H9 (cell line): ENCODE results near the gene CDAN1. TPM values are rescaled to one million over a fixed set of nuclear protein-coding genes. Genes with fewer than 3 reads are reported as not detected.
A peak's percentile ranks its signal among the peaks of the same experiment; 100 is the strongest.

Source experiments
- DNase-seq: peaks from one replicate; pipeline ENCODE4 v3.0.0-alpha.2; 2017
- H2AFZ ChIP-seq: one replicate; pipeline ENCODE4 v1.6.1; 2013; ENCODE audit warnings: mild to moderate bottlenecking, low read length, control low read depth, moderate library complexity
- H2AK5ac ChIP-seq: 2 replicates; pipeline ENCODE4 v1.6.1; 2013; ENCODE audit warnings: low read length, control low read depth, mixed read lengths; ENCODE audit not compliant: insufficient read length
- H2BK120ac ChIP-seq: one replicate; pipeline ENCODE4 v1.6.1; 2013; ENCODE audit warnings: low read depth, mild to moderate bottlenecking, low read length, control low read depth, inconsistent platforms; ENCODE audit not compliant: poor library complexity, severe bottlenecking
- H2BK12ac ChIP-seq: 2 replicates; pipeline ENCODE4 v1.6.1; 2013; ENCODE audit warnings: low read length, control low read depth, mixed read lengths, low read depth; ENCODE audit not compliant: insufficient read length
- H2BK15ac ChIP-seq: 2 replicates; pipeline ENCODE4 v1.6.1; 2013; ENCODE audit warnings: low read depth, low read length, control low read depth
- H2BK20ac ChIP-seq: one replicate; pipeline ENCODE4 v1.6.1; 2013; ENCODE audit warnings: low read depth, mild to moderate bottlenecking, low read length, control low read depth, inconsistent platforms; ENCODE audit not compliant: poor library complexity, severe bottlenecking
- H2BK5ac ChIP-seq: 2 replicates; pipeline ENCODE4 v1.6.1; 2013; ENCODE audit warnings: low read length, control low read depth, mixed read lengths; ENCODE audit not compliant: insufficient read length
- H3K14ac ChIP-seq: 2 replicates; pipeline ENCODE4 v1.6.1; 2013; ENCODE audit warnings: low read length, control low read depth; ENCODE audit not compliant: insufficient read depth
- H3K18ac ChIP-seq: 2 replicates; pipeline ENCODE4 v1.6.1; 2013; ENCODE audit warnings: low read depth, mild to moderate bottlenecking, mixed read lengths, low read length, control low read depth; ENCODE audit not compliant: insufficient read length
- H3K23ac ChIP-seq: 2 replicates; pipeline ENCODE4 v1.6.1; 2013; ENCODE audit warnings: low read length, control low read depth, mixed read lengths, low read depth; ENCODE audit not compliant: insufficient read length
- H3K23me2 ChIP-seq: 2 replicates; pipeline ENCODE4 v1.6.1; 2013; ENCODE audit warnings: low read depth, mild to moderate bottlenecking, mixed read lengths, low read length, control low read depth; ENCODE audit not compliant: insufficient read length, poor library complexity, severe bottlenecking
- H3K27ac ChIP-seq: 2 replicates; pipeline ENCODE4 v1.5.1; 2013; ENCODE audit warnings: low read length, control low read depth, mixed read lengths, low read depth; ENCODE audit not compliant: insufficient read length
- H3K27me3 ChIP-seq: 2 replicates; pipeline ENCODE4 v1.6.1; 2013; ENCODE audit warnings: low read length, control low read depth, inconsistent platforms; ENCODE audit not compliant: insufficient read depth
- H3K4ac ChIP-seq: 2 replicates; pipeline ENCODE4 v1.6.1; 2013; ENCODE audit warnings: low read depth, mild to moderate bottlenecking, control low read depth, inconsistent platforms, low read length, moderate library complexity
- H3K4me1 ChIP-seq: 2 replicates; pipeline ENCODE4 v1.6.1; 2013; ENCODE audit warnings: low read length, control low read depth, inconsistent platforms; ENCODE audit not compliant: insufficient read depth
- H3K4me2 ChIP-seq: 2 replicates; pipeline ENCODE4 v1.6.1; 2013; ENCODE audit warnings: low read length, control low read depth, mixed read lengths; ENCODE audit not compliant: insufficient read length, insufficient read depth
- H3K56ac ChIP-seq: 2 replicates; pipeline ENCODE4 v1.6.1; 2013; ENCODE audit warnings: low read depth, mild to moderate bottlenecking, mixed read lengths, low read length, control low read depth; ENCODE audit not compliant: insufficient read length
- H3K79me1 ChIP-seq: 2 replicates; pipeline ENCODE4 v1.6.1; 2013; ENCODE audit warnings: low read depth, mild to moderate bottlenecking, moderate library complexity, low read length, control low read depth, inconsistent platforms; ENCODE audit not compliant: insufficient read depth, poor library complexity, severe bottlenecking
- H3K79me2 ChIP-seq: 2 replicates; pipeline ENCODE4 v1.6.1; 2013; ENCODE audit warnings: low read length, control low read depth, inconsistent platforms; ENCODE audit not compliant: insufficient read depth
- H3K9ac ChIP-seq: 2 replicates; pipeline ENCODE4 v1.6.1; 2013; ENCODE audit warnings: low read length, control low read depth, mixed read lengths; ENCODE audit not compliant: insufficient read length; ENCODE audit errors: extremely low read depth
- H3K9me3 ChIP-seq: one replicate; pipeline ENCODE4 v1.6.1; 2013; ENCODE audit warnings: low read depth, low read length, inconsistent platforms; ENCODE audit not compliant: control insufficient read depth
- H3T11ph ChIP-seq: one replicate; pipeline ENCODE4 v1.6.1; 2013; ENCODE audit warnings: mild to moderate bottlenecking, low read length, control low read depth, inconsistent platforms
- H4K20me1 ChIP-seq: one replicate; pipeline ENCODE4 v1.6.1; 2013; ENCODE audit not compliant: control insufficient read depth, insufficient read length, insufficient read depth
- H4K5ac ChIP-seq: 2 replicates; pipeline ENCODE4 v1.6.1; 2013; ENCODE audit warnings: low read depth, mild to moderate bottlenecking, mixed read lengths, low read length, control low read depth; ENCODE audit not compliant: insufficient read length
- H4K8ac ChIP-seq: replicated peaks from 2 replicates; pipeline ENCODE4 v1.6.1; 2013; ENCODE audit warnings: low read length, control low read depth, mixed read lengths, low read depth; ENCODE audit not compliant: insufficient read length
- H4K91ac ChIP-seq: 2 replicates; pipeline ENCODE4 v1.6.1; 2013; ENCODE audit warnings: low read depth, mild to moderate bottlenecking, moderate library complexity, mixed read lengths, low read length, control low read depth; ENCODE audit not compliant: insufficient read length
- H3K27ac Mint-ChIP-seq, 3 experiments: 2 replicates in 2 of 3; 3 replicates in 1 of 3; pipeline ENCODE4 v1.8.0; 2020 to 2021; ENCODE audit warnings: mixed read lengths in 3 of 3, mild to moderate bottlenecking in 1 of 3, moderate library complexity in 1 of 3
- H3K27me3 Mint-ChIP-seq: 2 replicates; pipeline ENCODE4 v1.8.0; 2021; ENCODE audit warnings: low read depth, mild to moderate bottlenecking, moderate library complexity, mixed read lengths
- H3K36me3 Mint-ChIP-seq, 3 experiments: 2 replicates in 2 of 3; 3 replicates in 1 of 3; pipeline ENCODE4 v1.8.0; 2020 to 2021; ENCODE audit warnings: low read depth in 3 of 3, mixed read lengths in 3 of 3; ENCODE audit not compliant: insufficient read depth in 1 of 3
- H3K4me1 Mint-ChIP-seq, 2 experiments: 2 replicates each; pipeline ENCODE4 v1.8.0; 2020; ENCODE audit warnings: mixed read lengths in 2 of 2
- H3K4me3 Mint-ChIP-seq, 2 experiments: 2 replicates in 1 of 2; 3 replicates in 1 of 2; pipeline ENCODE4 v1.8.0; 2020 to 2021; ENCODE audit warnings: mild to moderate bottlenecking in 2 of 2, mixed read lengths in 2 of 2, moderate library complexity in 1 of 2
- H3K9me3 Mint-ChIP-seq, 2 experiments: 2 replicates in 1 of 2; 3 replicates in 1 of 2; pipeline ENCODE4 v1.8.0; 2020; ENCODE audit warnings: mild to moderate bottlenecking in 2 of 2, mixed read lengths in 2 of 2, moderate library complexity in 1 of 2
- CTCF ChIP-seq: fragments of 200-600 bp; sonication (generic); conservative IDR thresholded peaks from 3 replicates; pipeline ENCODE4 v1.8.0; 2021; ENCODE audit warnings: antibody characterized with exemption, mild to moderate bottlenecking
- WGBS: extraction: QIAGEN DNeasy Blood & Tissue Kit; methylation state at CpG from one replicate; pipeline ENCODE4 v1.1.7; 2013; ENCODE audit warnings: missing lambda C conversion rate, low lambda C conversion rate, mixed read lengths; ENCODE audit not compliant: insufficient read length; ENCODE audit errors: extremely low coverage; 5-methylcytosine and 5-hydroxymethylcytosine counted together
- total RNA-seq: library from RNA; stranded (reverse); gene quantifications from 2 replicates; pipeline ENCODE4 v1.2.1, GENCODE V29; 2021

The CDAN1 gene
- total RNA-seq, 1 experiment from 2014 or later: 20.4 TPM

- DNase-seq: no peak
- Histone ChIP-seq H2BK15ac (no peak overlapping the region), H4K20me1 (no peaks in the 10 kb centered on the region), H2BK20ac (no peak overlapping the region), H2AK5ac (no peak overlapping the region), H3K4ac (no peak overlapping the region), H3K79me1 (no peaks in the 10 kb centered on the region), H4K5ac (no peak overlapping the region), H3T11ph (no peak overlapping the region), H3K9ac (no peak overlapping the region), H3K27ac (no peak overlapping the region), H2AFZ (no peak overlapping the region), H3K56ac (no peak overlapping the region), H4K8ac (no peak overlapping the region), H3K14ac (no peak overlapping the region), H3K4me2 (no peak overlapping the region), H3K27me3 (no peaks in the 10 kb centered on the region), H3K79me2 (no peaks in the 10 kb centered on the region), H3K23ac (no peak overlapping the region), H2BK12ac (no peak overlapping the region), H2BK5ac (no peak overlapping the region), H4K91ac (no peak overlapping the region), H3K4me1 (no peaks in the 10 kb centered on the region), H3K23me2 (no peaks in the 10 kb centered on the region), H3K9me3 (no peaks in the 10 kb centered on the region), H3K18ac (no peak overlapping the region), H2BK120ac (no peak overlapping the region)
- TF ChIP-seq CTCF: no peak
- H3K4me3 Mint-ChIP-seq: no peak overlapping the region
- no peaks in the 10 kb centered on the region for H3K27me3 Mint-ChIP-seq
- H3K36me3 Mint-ChIP-seq: peaks cover 0 to 3% (median 0%) of the 10 kb centered on the region in 3 experiments; a peak in 2 of 7 replicates
- H3K4me1 Mint-ChIP-seq: no peaks in the 10 kb centered on the region
- H3K9me3 Mint-ChIP-seq: no peaks in the 10 kb centered on the region
- WGBS: no CpG with 5 or more reads among the region's 5 CpGs
- H3K27ac Mint-ChIP-seq: peak overlapping the region in 1 of 3 experiments; percentile 72; a peak in 1 of 7 replicates
These were observed 31.6 kb downstream of the CDAN1 start for GRCh38 chr15:42705336-42705735.
